Liver (tissue), 9 donors: ENCODE measurements around the gene LRFN5. TPM values are rescaled to one million over a fixed set of nuclear protein-coding genes. Genes with fewer than 3 reads are reported as not detected.

Source experiments
- DNase-seq: peaks from one replicate; pipeline ENCODE4 v3.0.0-alpha.2; 2017; ENCODE audit warnings: low spot score
- H3K27ac ChIP-seq, 2 donors: one replicate each; pipeline ENCODE4 v1.7.0; 2013; ENCODE audit warnings: inconsistent platforms in 2 of 2, low read length in 2 of 2, control low read depth in 1 of 2, low read depth in 1 of 2, mild to moderate bottlenecking in 1 of 2
- H3K27me3 ChIP-seq, 4 donors: one replicate each; pipeline versions ENCODE4 v1.6.1 to v1.7.0; 2013; ENCODE audit warnings: low read length in 3 of 4, inconsistent platforms in 1 of 4, mild to moderate bottlenecking in 1 of 4, moderate library complexity in 1 of 4; ENCODE audit not compliant: control insufficient read depth in 4 of 4, insufficient read depth in 4 of 4
- H3K36me3 ChIP-seq, 4 donors: one replicate each; pipeline versions ENCODE4 v1.6.1 to v1.7.0; 2013; ENCODE audit warnings: low read length in 3 of 4, mild to moderate bottlenecking in 3 of 4, low read depth in 1 of 4, moderate library complexity in 1 of 4; ENCODE audit not compliant: control insufficient read depth in 4 of 4, insufficient read depth in 3 of 4
- H3K4me1 ChIP-seq, 4 donors: one replicate each; pipeline versions ENCODE4 v1.6.1 to v1.7.0; 2013; ENCODE audit warnings: low read length in 3 of 4, mild to moderate bottlenecking in 3 of 4, moderate library complexity in 1 of 4; ENCODE audit not compliant: control insufficient read depth in 4 of 4, insufficient read depth in 4 of 4
- H3K4me3 ChIP-seq, 3 donors: one replicate each; pipeline versions ENCODE4 v1.6.1 to v1.7.0; 2013; ENCODE audit warnings: low read length in 3 of 3, control low read depth in 1 of 3, low read depth in 1 of 3, mild to moderate bottlenecking in 1 of 3
- H3K9ac ChIP-seq, 2 donors: one replicate each; pipeline ENCODE4 v1.7.0; 2013; ENCODE audit warnings: low read length in 2 of 2, mild to moderate bottlenecking in 2 of 2, moderate library complexity in 2 of 2, control low read depth in 1 of 2, low read depth in 1 of 2
- H3K9me3 ChIP-seq, 4 donors: one replicate each; pipeline versions ENCODE4 v1.6.1 to v1.7.0; 2013; ENCODE audit warnings: low read length in 3 of 4; ENCODE audit not compliant: control insufficient read depth in 4 of 4
- ATF3 ChIP-seq: IDR thresholded peaks from 2 replicates; pipeline ENCODE4 v1.6.1; 2016; ENCODE audit warnings: antibody characterized with exemption
- CTCF ChIP-seq: fragments of 150-350 bp; IDR thresholded peaks from 2 replicates; pipeline ENCODE4 v1.5.1; 2017; ENCODE audit warnings: improper control_type of control experiment, low read depth, low read length; ENCODE audit not compliant: missing input control
- EGR1 ChIP-seq, 2 donors: IDR thresholded peaks; 2 replicates each; pipeline ENCODE4 v1.6.1; 2016 to 2018; ENCODE audit warnings: antibody characterized with exemption in 2 of 2, low read depth in 2 of 2
- FOXA1 ChIP-seq: IDR thresholded peaks from 2 replicates; pipeline ENCODE4 v1.6.1; 2016; ENCODE audit warnings: antibody characterized with exemption
- FOXA2 ChIP-seq: IDR thresholded peaks from 2 replicates; pipeline ENCODE4 v1.6.1; 2016; ENCODE audit warnings: antibody characterized with exemption
- GABPA ChIP-seq, 2 donors: IDR thresholded peaks in 1 of 2; conservative IDR thresholded peaks in 1 of 2; 2 replicates each; pipeline ENCODE4 v1.6.1; 2016; ENCODE audit warnings: antibody characterized with exemption in 2 of 2, mild to moderate bottlenecking in 1 of 2, moderate library complexity in 1 of 2
- HNF4A ChIP-seq, 2 donors: conservative IDR thresholded peaks; 2 replicates each; pipeline ENCODE4 v1.6.1; 2016; ENCODE audit warnings: antibody characterized with exemption in 2 of 2, mild to moderate bottlenecking in 2 of 2
- HNF4G ChIP-seq: IDR thresholded peaks from 2 replicates; pipeline ENCODE4 v1.6.1; 2016; ENCODE audit warnings: antibody characterized with exemption
- JUND ChIP-seq, 2 donors: IDR thresholded peaks; 2 replicates each; pipeline ENCODE4 v1.6.1; 2016; ENCODE audit warnings: antibody characterized with exemption in 2 of 2
- MAX ChIP-seq: IDR thresholded peaks from 2 replicates; pipeline ENCODE4 v1.6.1; 2016; ENCODE audit warnings: antibody characterized with exemption
- NR2F2 ChIP-seq: IDR thresholded peaks from 2 replicates; pipeline ENCODE4 v1.6.1; 2016; ENCODE audit warnings: antibody characterized with exemption
- RAD21 ChIP-seq, 2 donors: IDR thresholded peaks; 2 replicates each; pipeline ENCODE4 v1.6.1; 2016; ENCODE audit warnings: antibody characterized with exemption in 2 of 2, mild to moderate bottlenecking in 2 of 2
- REST ChIP-seq: IDR thresholded peaks from 2 replicates; pipeline ENCODE4 v1.6.1; 2016; ENCODE audit warnings: antibody characterized with exemption, mild to moderate bottlenecking
- RXRA ChIP-seq, 2 donors: IDR thresholded peaks; 2 replicates each; pipeline ENCODE4 v1.6.1; 2017 to 2018; ENCODE audit warnings: antibody characterized with exemption in 2 of 2, mild to moderate bottlenecking in 1 of 2
- SP1 ChIP-seq: IDR thresholded peaks from 2 replicates; pipeline ENCODE4 v1.6.1; 2018; ENCODE audit warnings: antibody characterized with exemption, mild to moderate bottlenecking
- TAF1 ChIP-seq: conservative IDR thresholded peaks from 2 replicates; pipeline ENCODE4 v1.6.1; 2016; ENCODE audit warnings: antibody characterized with exemption, mild to moderate bottlenecking
- YY1 ChIP-seq: IDR thresholded peaks from 2 replicates; pipeline ENCODE4 v1.6.1; 2016; ENCODE audit warnings: antibody characterized with exemption, mild to moderate bottlenecking
- ZBTB33 ChIP-seq: IDR thresholded peaks from 2 replicates; pipeline ENCODE4 v1.6.1; 2016; ENCODE audit warnings: antibody characterized with exemption
- WGBS: extraction: QIAGEN DNeasy Blood & Tissue Kit; methylation state at CpG from one replicate; pipeline ENCODE4 v1.1.7; 2013; 5-methylcytosine and 5-hydroxymethylcytosine counted together
- polyA plus RNA-seq, 2 donors: library from polyadenylated mRNA; stranded (reverse) in 1 of 2; unstranded in 1 of 2; fragments of 200-250 nt in 1 of 2; fragments of >200 nt in 1 of 2; fragmentation: Nextera tagmentation in 1 of 2; extraction: Ambion mirVana in 1 of 2; gene quantifications; one replicate each; pipeline versions ENCODE4 v1.2.1 to v1.2.3, GENCODE V29; 2013 to 2015
- total RNA-seq, 2 donors: library from RNA; depleted of rRNA; stranded (reverse); fragments of >200 nt; gene quantifications; one replicate each; pipeline ENCODE4 v1.2.3, GENCODE V29; 2014
- donor health status: healthy.
- donor health status: healthy.
- donor health status: healthy.
- donor health status: healthy.
- donor health status: healthy.

LRFN5 gene
- total and polyA plus RNA-seq, 4 donors: 0.07 to 0.23 (median 0.08) TPM; not detected in 1

GRCh38 chr14:41629876-41630275, 23.2 kb downstream of the LRFN5 start:
- TF ChIP-seq TAF1: no peak
- TF ChIP-seq HNF4G: no peak
- TF ChIP-seq FOXA1: no peak
- no peak for TF ChIP-seq JUND (IDR thresholded peaks at IDR 0.05)
- TF ChIP-seq GABPA (IDR thresholded peaks at IDR 0.05 in 1 of 2, conservative IDR thresholded peaks at IDR 0.05 in 1 of 2): no peak
- no peak for TF ChIP-seq HNF4A (conservative IDR thresholded peaks at IDR 0.05)
- no peak for TF ChIP-seq FOXA2
- no peak for TF ChIP-seq ATF3
- no peak for TF ChIP-seq EGR1 (IDR thresholded peaks at IDR 0.05; ENCODE audit: low read depth in 2 of 2)
- no peak for TF ChIP-seq YY1
- no peak for TF ChIP-seq NR2F2
- no peak for TF ChIP-seq ZBTB33
- no peak for TF ChIP-seq MAX
- TF ChIP-seq REST: no peak
- no peak for TF ChIP-seq RXRA (IDR thresholded peaks at IDR 0.05)
- no peak for TF ChIP-seq CTCF
- TF ChIP-seq SP1: no peak
- no peak for TF ChIP-seq RAD21 (IDR thresholded peaks at IDR 0.05)
- Histone ChIP-seq H3K27me3 (peaks cover 0 to 5% (median 0%) of the 10 kb centered on the region in 4 donors), H3K9me3 (no peaks in the 10 kb centered on the region), H3K4me1 (no peaks in the 10 kb centered on the region), H3K9ac (no peak overlapping the region), H3K36me3 (no peaks in the 10 kb centered on the region), H3K4me3 (no peak overlapping the region), H3K27ac (no peak overlapping the region)
- no peak for DNase-seq
- WGBS: 64% methylated on average over 1 of the region's 1 CpG
